ENCODE measurements around the gene GJC1.

GRCh38 chr17:44777394-44778348 is 52.4 kb downstream of the GJC1 start:
- no peak for TF ChIP-seq POLR2A (IDR thresholded peaks at IDR 0.05; ENCODE audit: low read depth, low read length)
- TF ChIP-seq POLR2AphosphoS5 (IDR thresholded peaks at IDR 0.05; ENCODE audit: low read depth, low read length) = no peak
- no peak for TF ChIP-seq TAF1 (IDR thresholded peaks at IDR 0.05; ENCODE audit: borderline replicate concordance, low read depth, low read length)

Data from GM12892 (cell line).